Measurements from ENCODE around the gene STX8. TPM values are rescaled to one million over a fixed set of nuclear protein-coding genes. Genes with fewer than 3 reads are reported as not detected.

The STX8 gene
- total RNA-seq, 1 donor from 2014 or later = 61.6 TPM

DNA sequence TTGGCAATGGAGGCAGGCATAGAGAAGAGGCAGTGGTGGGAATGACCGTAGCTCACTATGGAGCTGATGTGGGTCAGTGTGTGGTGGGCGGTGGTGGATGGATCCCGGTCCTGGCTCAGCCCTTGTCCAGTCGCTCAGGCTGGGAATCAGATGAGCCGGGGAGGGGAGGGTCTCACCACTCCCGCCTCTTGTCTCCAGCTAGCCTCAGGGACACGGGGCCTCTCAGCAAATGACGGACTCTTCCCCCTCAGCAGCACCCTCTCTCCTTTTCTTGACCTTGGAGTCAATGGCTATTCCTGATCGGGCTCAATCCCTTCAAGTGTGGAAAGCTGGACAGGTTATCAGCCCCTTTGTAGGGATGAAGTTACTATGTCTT, 345.8 kb downstream of the STX8 start:
- Mint-ChIP-seq H3K27ac (ENCODE audit: unreplicated experiment) (no peak overlapping the region), H3K4me3 (ENCODE audit: unreplicated experiment) (no peak overlapping the region), H3K36me3 (ENCODE audit: unreplicated experiment) (no peaks in the 10 kb centered on the region), H3K9me3 (ENCODE audit: unreplicated experiment) (no peaks in the 10 kb centered on the region), H3K27me3 (ENCODE audit: unreplicated experiment) (peaks cover 8% of the 10 kb centered on the region), H3K4me1 (ENCODE audit: unreplicated experiment) (peaks cover 5% of the 10 kb centered on the region)
- DNase-seq (ENCODE audit: extremely low spot score, unreplicated experiment) = no peak
- TF ChIP-seq, protein P1, sequence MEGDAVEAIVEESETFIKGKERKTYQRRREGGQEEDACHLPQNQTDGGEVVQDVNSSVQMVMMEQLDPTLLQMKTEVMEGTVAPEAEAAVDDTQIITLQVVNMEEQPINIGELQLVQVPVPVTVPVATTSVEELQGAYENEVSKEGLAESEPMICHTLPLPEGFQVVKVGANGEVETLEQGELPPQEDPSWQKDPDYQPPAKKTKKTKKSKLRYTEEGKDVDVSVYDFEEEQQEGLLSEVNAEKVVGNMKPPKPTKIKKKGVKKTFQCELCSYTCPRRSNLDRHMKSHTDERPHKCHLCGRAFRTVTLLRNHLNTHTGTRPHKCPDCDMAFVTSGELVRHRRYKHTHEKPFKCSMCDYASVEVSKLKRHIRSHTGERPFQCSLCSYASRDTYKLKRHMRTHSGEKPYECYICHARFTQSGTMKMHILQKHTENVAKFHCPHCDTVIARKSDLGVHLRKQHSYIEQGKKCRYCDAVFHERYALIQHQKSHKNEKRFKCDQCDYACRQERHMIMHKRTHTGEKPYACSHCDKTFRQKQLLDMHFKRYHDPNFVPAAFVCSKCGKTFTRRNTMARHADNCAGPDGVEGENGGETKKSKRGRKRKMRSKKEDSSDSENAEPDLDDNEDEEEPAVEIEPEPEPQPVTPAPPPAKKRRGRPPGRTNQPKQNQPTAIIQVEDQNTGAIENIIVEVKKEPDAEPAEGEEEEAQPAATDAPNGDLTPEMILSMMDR (IDR thresholded peaks at IDR 0.05) = no peak

- peaks cover 5% of the 10 kb centered on the region for H3K4me1 Mint-ChIP-seq (ENCODE audit: unreplicated experiment)
- H3K27me3 Mint-ChIP-seq (ENCODE audit: unreplicated experiment) = peaks cover 8% of the 10 kb centered on the region
- no peak overlapping the region for H3K27ac Mint-ChIP-seq (ENCODE audit: unreplicated experiment)
- no peak for DNase-seq (ENCODE audit: extremely low spot score, unreplicated experiment)
- no peak overlapping the region for H3K4me3 Mint-ChIP-seq (ENCODE audit: unreplicated experiment)
- H3K36me3 Mint-ChIP-seq (ENCODE audit: unreplicated experiment) = no peaks in the 10 kb centered on the region
- no peaks in the 10 kb centered on the region for H3K9me3 Mint-ChIP-seq (ENCODE audit: unreplicated experiment)
- TF ChIP-seq, protein P1 (IDR thresholded peaks at IDR 0.05) = no peak
Observed at GRCh38 chr17:9229160-9229825, 346.3 kb downstream of the STX8 start.

GRCh38 chr17:9228408-9229159, 347.0 kb downstream of the STX8 start:
- H3K27me3 Mint-ChIP-seq (ENCODE audit: unreplicated experiment) = peaks cover 8% of the 10 kb centered on the region
- no peaks in the 10 kb centered on the region for H3K36me3 Mint-ChIP-seq (ENCODE audit: unreplicated experiment)
- no peaks in the 10 kb centered on the region for H3K9me3 Mint-ChIP-seq (ENCODE audit: unreplicated experiment)
- H3K27ac Mint-ChIP-seq (ENCODE audit: unreplicated experiment) = no peak overlapping the region
- TF ChIP-seq, protein P1 (IDR thresholded peaks at IDR 0.05) = no peak
- H3K4me1 Mint-ChIP-seq (ENCODE audit: unreplicated experiment) = peaks cover 5% of the 10 kb centered on the region
- DNase-seq (ENCODE audit: extremely low spot score, unreplicated experiment) = no peak
- no peak overlapping the region for H3K4me3 Mint-ChIP-seq (ENCODE audit: unreplicated experiment)

DNA sequence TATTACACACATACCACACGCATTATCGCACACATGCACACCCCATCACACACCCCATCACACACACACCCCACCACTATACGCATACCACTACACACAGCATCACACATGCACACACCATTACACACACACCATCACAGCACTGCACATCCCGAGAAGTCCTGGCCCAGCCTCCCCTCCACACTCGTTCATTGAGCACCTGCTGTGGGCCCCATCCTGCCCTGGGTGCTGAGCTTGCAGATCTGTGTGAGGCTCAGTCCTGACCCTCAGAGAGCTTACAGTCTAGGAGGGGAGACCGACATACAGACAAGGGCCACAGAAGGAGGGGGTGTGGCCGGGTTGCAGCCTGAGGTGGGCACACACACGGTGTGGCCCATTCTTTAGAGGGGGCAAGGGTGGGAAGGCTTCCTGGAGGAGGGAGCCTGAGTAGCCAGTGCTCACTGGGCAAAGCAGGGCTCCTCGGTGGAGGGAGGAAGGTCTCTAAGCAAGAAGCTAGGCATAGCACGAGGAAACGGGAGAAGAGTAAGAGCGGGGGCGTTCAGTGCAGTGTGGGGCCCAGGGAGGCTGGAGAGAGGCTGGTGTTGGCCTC, 347.7 kb downstream of the STX8 start:
- no peaks in the 10 kb centered on the region for H3K36me3 Mint-ChIP-seq (ENCODE audit: unreplicated experiment)
- no peak overlapping the region for H3K4me3 Mint-ChIP-seq (ENCODE audit: unreplicated experiment)
- TF ChIP-seq, protein P1 (IDR thresholded peaks at IDR 0.05) = no peak
- peaks cover 5% of the 10 kb centered on the region for H3K4me1 Mint-ChIP-seq (ENCODE audit: unreplicated experiment)
- DNase-seq (ENCODE audit: extremely low spot score, unreplicated experiment) = no peak
- peaks cover 8% of the 10 kb centered on the region for H3K27me3 Mint-ChIP-seq (ENCODE audit: unreplicated experiment)
- H3K9me3 Mint-ChIP-seq (ENCODE audit: unreplicated experiment) = no peaks in the 10 kb centered on the region
- no peak overlapping the region for H3K27ac Mint-ChIP-seq (ENCODE audit: unreplicated experiment)

- Mint-ChIP-seq H3K27ac (ENCODE audit: unreplicated experiment) (no peak overlapping the region), H3K27me3 (ENCODE audit: unreplicated experiment) (peaks cover 8% of the 10 kb centered on the region), H3K4me1 (ENCODE audit: unreplicated experiment) (peaks cover 5% of the 10 kb centered on the region), H3K36me3 (ENCODE audit: unreplicated experiment) (no peaks in the 10 kb centered on the region), H3K9me3 (ENCODE audit: unreplicated experiment) (no peaks in the 10 kb centered on the region), H3K4me3 (ENCODE audit: unreplicated experiment) (no peak overlapping the region)
- TF ChIP-seq, protein P1 (IDR thresholded peaks at IDR 0.05) = no peak
- no peak for DNase-seq (ENCODE audit: extremely low spot score, unreplicated experiment)
Observed at GRCh38 chr17:9226794-9227135, 348.9 kb downstream of the STX8 start.
